Spleen (tissue), 11 donors: ENCODE data around the gene PRKACB. TPM values are rescaled to one million over a fixed set of nuclear protein-coding genes. Genes with fewer than 3 reads are reported as not detected.

Source experiments
- DNase-seq: peaks from one replicate; pipeline ENCODE4 v3.0.0-alpha.2; 2020
- H3K27ac ChIP-seq, 8 donors: fragments of 200-600 bp; sonication (generic) in 7 of 8; 1 replicate in 4 of 8; 2 replicates in 4 of 8; pipeline versions ENCODE4 v1.5.0 to v1.8.0; 2016 to 2021; ENCODE audit warnings: inconsistent platforms in 4 of 8, mild to moderate bottlenecking in 4 of 8, moderate library complexity in 1 of 8
- H3K27me3 ChIP-seq, 7 donors: fragments of 200-600 bp; sonication (generic) in 6 of 7; replicated peaks in 1 of 7; 1 replicate in 4 of 7; 2 replicates in 3 of 7; pipeline versions ENCODE4 v1.5.0 to v1.8.0; 2016 to 2021; ENCODE audit warnings: inconsistent platforms in 3 of 7, mild to moderate bottlenecking in 1 of 7
- H3K36me3 ChIP-seq, 6 donors: fragments of 200-600 bp; sonication (generic) in 5 of 6; 1 replicate in 4 of 6; 2 replicates in 2 of 6; pipeline versions ENCODE4 v1.5.0 to v1.8.0; 2016 to 2021; ENCODE audit warnings: inconsistent platforms in 2 of 6
- H3K4me1 ChIP-seq, 6 donors: fragments of 200-600 bp; sonication (generic) in 5 of 6; 1 replicate in 3 of 6; 2 replicates in 3 of 6; pipeline versions ENCODE4 v1.5.0 to v1.8.0; 2016 to 2021; ENCODE audit warnings: inconsistent platforms in 3 of 6
- H3K4me3 ChIP-seq, 8 donors: fragments of 200-600 bp; sonication (generic) in 7 of 8; 1 replicate in 4 of 8; 2 replicates in 4 of 8; pipeline versions ENCODE4 v1.5.0 to v1.8.0; 2016 to 2021; ENCODE audit warnings: inconsistent platforms in 4 of 8, mild to moderate bottlenecking in 4 of 8, moderate library complexity in 2 of 8
- H3K9me3 ChIP-seq, 8 donors: fragments of 200-600 bp; sonication (generic) in 7 of 8; 1 replicate in 4 of 8; 2 replicates in 4 of 8; pipeline versions ENCODE4 v1.5.0 to v1.8.0; 2016 to 2021; ENCODE audit warnings: inconsistent platforms in 4 of 8
- POLR2A ChIP-seq, 3 donors: fragments of 450-650 bp; IDR thresholded peaks; one replicate each; pipeline ENCODE4 v1.5.1; 2017; ENCODE audit warnings: antibody characterized with exemption in 3 of 3, mild to moderate bottlenecking in 1 of 3
- POLR2AphosphoS5 ChIP-seq, 3 donors: sonication (generic); formaldehyde crosslinking; IDR thresholded peaks; one replicate each; pipeline ENCODE4 v1.5.1; 2017; ENCODE audit warnings: antibody characterized with exemption in 3 of 3
- WGBS, 5 donors: extraction: QIAGEN DNeasy Blood & Tissue Kit in 3 of 5; methylation state at CpG; one replicate each; pipeline versions ENCODE4 v1.1.5 to v1.1.7; 2013 to 2018; 5-methylcytosine and 5-hydroxymethylcytosine counted together
- intact Hi-C: fragments of 100-400 bp; cut with DNase I; formaldehyde crosslinking; loops from one replicate; pipeline ENCODE4 v1.15.0; 2023; ENCODE audit warnings: low total_unique reads
- polyA plus RNA-seq, 3 donors: library from polyadenylated mRNA; stranded (reverse); fragments of 200-250 nt; gene quantifications; one replicate each; pipeline ENCODE4 v1.2.1, GENCODE V29; 2013
- total RNA-seq, 7 donors: library from RNA; depleted of rRNA in 3 of 7; stranded (reverse); fragments of >200 nt in 3 of 7; fragmentation: NEBNext Ultra II Directional in 4 of 7; extraction: Animal tissue kit (Norgen Biotek cat#: 25700) in 4 of 7; gene quantifications; one replicate each; pipeline versions ENCODE4 v1.1.0 to v1.2.1, GENCODE V29; 2016 to 2021
- TF ChIP-seq, protein P1 (sequence below), 11 experiments: fragments of 200-600 bp in 7 of 11; fragments of 450-650 bp in 4 of 11; sonication (generic) in 4 of 11; IDR thresholded peaks in 8 of 11; conservative IDR thresholded peaks in 3 of 11; 1 replicate in 7 of 11; 2 replicates in 4 of 11; pipeline versions ENCODE4 v1.4.0 to v1.8.0; 2016 to 2021; ENCODE audit warnings: antibody characterized with exemption in 11 of 11, inconsistent platforms in 4 of 11, mild to moderate bottlenecking in 1 of 11
- donor health status: healthy with polysubstance abuse.
- donor health status: DM: no; HTN: no; CAD: no; lungs with moderate emphysema.
- donor health status: DM: no; HTN: no; CAD: no.
- donor health status: Bipolar disorder and iron deficiency.
- donor health status: healthy.
- donor health status: DM: no; HTN: no; CAD: no.
- donor health status: DM: yes; HTN: yes; CAD: no.

PRKACB gene
- total and polyA plus RNA-seq, 10 donors = 21.0 to 93.0 (median 61.1) TPM

DNA sequence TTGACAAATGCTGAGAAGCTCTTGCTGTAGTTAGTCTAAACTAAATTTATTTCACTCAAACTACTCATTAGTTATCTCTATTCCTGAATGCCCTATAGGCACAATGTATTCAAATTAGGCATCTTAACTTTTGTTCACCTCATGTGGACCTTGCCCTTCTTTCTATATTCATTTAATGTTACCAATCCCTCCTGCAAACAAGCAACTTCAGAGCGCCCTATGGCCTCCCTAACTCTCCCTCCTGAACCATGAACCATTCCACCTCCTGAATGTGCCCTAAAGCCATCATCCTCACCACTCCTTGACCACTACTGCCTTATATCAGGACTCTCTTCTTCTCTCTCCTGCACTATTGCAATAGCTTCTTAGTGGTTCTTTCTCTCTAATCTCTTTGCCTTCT, 122.7 kb downstream of the PRKACB start:
- Histone ChIP-seq H3K4me1 (peaks cover 2 to 9% (median 7%) of the 10 kb centered on the region in 6 donors), H3K27me3 (no peaks in the 10 kb centered on the region), H3K36me3 (no peaks in the 10 kb centered on the region), H3K9me3 (no peaks in the 10 kb centered on the region), H3K27ac (no peak overlapping the region), H3K4me3 (no peak overlapping the region)
- no peak for DNase-seq
- intact Hi-C loops = no loop called here
- TF ChIP-seq POLR2AphosphoS5 (IDR thresholded peaks at IDR 0.05) (no peak), POLR2A (IDR thresholded peaks at IDR 0.05) (no peak)
- TF ChIP-seq, protein P1, sequence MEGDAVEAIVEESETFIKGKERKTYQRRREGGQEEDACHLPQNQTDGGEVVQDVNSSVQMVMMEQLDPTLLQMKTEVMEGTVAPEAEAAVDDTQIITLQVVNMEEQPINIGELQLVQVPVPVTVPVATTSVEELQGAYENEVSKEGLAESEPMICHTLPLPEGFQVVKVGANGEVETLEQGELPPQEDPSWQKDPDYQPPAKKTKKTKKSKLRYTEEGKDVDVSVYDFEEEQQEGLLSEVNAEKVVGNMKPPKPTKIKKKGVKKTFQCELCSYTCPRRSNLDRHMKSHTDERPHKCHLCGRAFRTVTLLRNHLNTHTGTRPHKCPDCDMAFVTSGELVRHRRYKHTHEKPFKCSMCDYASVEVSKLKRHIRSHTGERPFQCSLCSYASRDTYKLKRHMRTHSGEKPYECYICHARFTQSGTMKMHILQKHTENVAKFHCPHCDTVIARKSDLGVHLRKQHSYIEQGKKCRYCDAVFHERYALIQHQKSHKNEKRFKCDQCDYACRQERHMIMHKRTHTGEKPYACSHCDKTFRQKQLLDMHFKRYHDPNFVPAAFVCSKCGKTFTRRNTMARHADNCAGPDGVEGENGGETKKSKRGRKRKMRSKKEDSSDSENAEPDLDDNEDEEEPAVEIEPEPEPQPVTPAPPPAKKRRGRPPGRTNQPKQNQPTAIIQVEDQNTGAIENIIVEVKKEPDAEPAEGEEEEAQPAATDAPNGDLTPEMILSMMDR (IDR thresholded peaks at IDR 0.05 in 8 of 11, conservative IDR thresholded peaks at IDR 0.05 in 3 of 11) = no peak
- 0 to 46% (median 0%) methylated on average over 1 of the region's 1 CpG for WGBS, 5 donors

DNA sequence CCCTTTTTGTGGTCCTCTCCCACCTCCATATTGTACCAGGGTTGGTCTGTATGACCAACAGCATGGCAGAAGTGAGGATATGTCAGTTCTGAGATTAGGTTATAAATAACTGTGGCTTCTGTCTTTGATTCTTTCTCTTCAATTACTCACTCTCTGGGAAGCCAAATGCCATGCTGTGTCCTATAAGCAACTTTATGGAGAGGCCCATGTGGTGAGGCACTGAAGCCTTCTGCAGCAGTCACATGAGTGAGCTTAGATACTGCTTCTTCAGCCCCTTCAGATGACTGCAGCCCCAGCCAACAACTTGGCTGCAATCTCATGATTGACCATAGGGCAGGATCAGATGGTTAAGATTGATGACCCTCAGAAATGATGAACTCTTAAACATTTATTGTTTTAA, 123.4 kb downstream of the PRKACB start:
- DNase-seq = no peak
- Histone ChIP-seq H3K9me3 (no peaks in the 10 kb centered on the region), H3K4me1 (peaks cover 5 to 16% (median 13%) of the 10 kb centered on the region in 6 donors), H3K27me3 (no peaks in the 10 kb centered on the region), H3K36me3 (no peaks in the 10 kb centered on the region), H3K4me3 (no peak overlapping the region), H3K27ac (no peak overlapping the region)
- TF ChIP-seq POLR2A (IDR thresholded peaks at IDR 0.05) = no peak
- TF ChIP-seq POLR2AphosphoS5 (IDR thresholded peaks at IDR 0.05) = no peak
- TF ChIP-seq, protein P1 (IDR thresholded peaks at IDR 0.05 in 8 of 11, conservative IDR thresholded peaks at IDR 0.05 in 3 of 11) = no peak
- intact Hi-C loops = no loop called here

DNA sequence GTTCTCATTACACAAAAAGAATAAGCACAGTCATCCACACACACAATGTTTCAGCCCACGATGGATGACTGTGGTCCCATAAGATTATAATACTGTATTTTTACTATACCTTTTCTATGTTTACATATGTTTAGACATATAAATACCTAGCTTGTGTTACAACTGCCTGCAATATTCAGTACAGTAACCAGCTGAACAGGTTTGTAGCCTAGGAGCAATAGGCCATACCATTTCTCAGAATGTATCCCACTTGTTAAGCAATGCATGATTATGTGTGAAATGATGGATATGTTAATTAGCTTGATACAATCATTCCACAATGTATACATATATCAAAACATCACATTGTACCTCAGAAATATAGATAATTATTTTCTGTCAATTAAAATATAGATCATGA, 124.3 kb downstream of the PRKACB start:
- Histone ChIP-seq H3K9me3 (no peaks in the 10 kb centered on the region), H3K36me3 (no peaks in the 10 kb centered on the region), H3K4me3 (no peak overlapping the region), H3K4me1 (peaks cover 5 to 19% (median 14%) of the 10 kb centered on the region in 6 donors), H3K27me3 (no peaks in the 10 kb centered on the region), H3K27ac (no peak overlapping the region)
- WGBS, 5 donors = 88 to 100% (median 95%) methylated on average over 1 of the region's 1 CpG
- DNase-seq = no peak
- TF ChIP-seq POLR2AphosphoS5 (IDR thresholded peaks at IDR 0.05) (no peak), POLR2A (IDR thresholded peaks at IDR 0.05) (no peak)
- TF ChIP-seq, protein P1 (IDR thresholded peaks at IDR 0.05 in 8 of 11, conservative IDR thresholded peaks at IDR 0.05 in 3 of 11) = no peak
- intact Hi-C loops = no loop called here

DNA sequence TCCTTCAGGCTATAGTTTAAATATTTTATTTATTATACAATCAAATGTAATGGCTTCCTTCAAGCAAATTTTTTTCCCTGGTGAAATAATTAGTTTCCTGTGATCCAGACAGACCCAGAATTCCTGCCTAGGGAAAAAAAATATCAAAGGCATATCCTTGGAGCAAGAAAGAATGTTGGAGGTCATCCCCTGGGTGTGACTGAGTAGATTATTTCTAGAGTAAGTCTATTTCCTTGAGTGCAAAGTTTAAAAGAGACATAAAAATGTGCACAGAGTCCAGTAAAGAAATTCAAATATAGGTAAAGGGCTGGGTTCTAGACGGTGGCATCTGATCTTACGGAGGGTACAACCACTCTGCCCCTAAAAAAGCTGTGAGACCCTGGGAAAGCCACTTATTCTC, 125.2 kb downstream of the PRKACB start:
- Histone ChIP-seq H3K27ac (no peak overlapping the region), H3K4me1 (peaks cover 5 to 19% (median 14%) of the 10 kb centered on the region in 6 donors), H3K9me3 (no peaks in the 10 kb centered on the region), H3K4me3 (no peak overlapping the region), H3K27me3 (no peaks in the 10 kb centered on the region), H3K36me3 (no peaks in the 10 kb centered on the region)
- WGBS, 5 donors = 23 to 93% (median 50%) methylated on average over 2 of the region's 2 CpGs
- intact Hi-C loops = no loop called here
- TF ChIP-seq POLR2A (IDR thresholded peaks at IDR 0.05) (no peak), POLR2AphosphoS5 (IDR thresholded peaks at IDR 0.05) (no peak)
- TF ChIP-seq, protein P1 (IDR thresholded peaks at IDR 0.05 in 8 of 11, conservative IDR thresholded peaks at IDR 0.05 in 3 of 11) = no peak
- DNase-seq = no peak
